Epithelial cell of esophagus (primary cell): Measurements from ENCODE around the gene B4GALT6.
A peak's percentile ranks its signal among the peaks of the same experiment; 100 is the strongest.

Source experiments
- DNase-seq: peaks from one replicate; pipeline ENCODE4 v3.0.0; 2010; ENCODE audit warnings: low read depth
- H3K4me3 ChIP-seq: 2 replicates; pipeline ENCODE4 v1.5.1; 2011; ENCODE audit warnings: mild to moderate bottlenecking, low read length, control low read depth
- TF ChIP-seq, protein P1 (sequence below): IDR thresholded peaks from 2 replicates; pipeline ENCODE4 v1.5.1; 2011; ENCODE audit warnings: low read depth, mild to moderate bottlenecking, low read length, control low read depth, inconsistent platforms; ENCODE audit not compliant: insufficient read depth; ENCODE audit errors: missing control alignments

The B4GALT6 gene

GRCh38 chr18:31648458-31648857 is 35.9 kb downstream of the B4GALT6 start:
- H3K4me3 ChIP-seq = no peak overlapping the region
- TF ChIP-seq, protein P1, sequence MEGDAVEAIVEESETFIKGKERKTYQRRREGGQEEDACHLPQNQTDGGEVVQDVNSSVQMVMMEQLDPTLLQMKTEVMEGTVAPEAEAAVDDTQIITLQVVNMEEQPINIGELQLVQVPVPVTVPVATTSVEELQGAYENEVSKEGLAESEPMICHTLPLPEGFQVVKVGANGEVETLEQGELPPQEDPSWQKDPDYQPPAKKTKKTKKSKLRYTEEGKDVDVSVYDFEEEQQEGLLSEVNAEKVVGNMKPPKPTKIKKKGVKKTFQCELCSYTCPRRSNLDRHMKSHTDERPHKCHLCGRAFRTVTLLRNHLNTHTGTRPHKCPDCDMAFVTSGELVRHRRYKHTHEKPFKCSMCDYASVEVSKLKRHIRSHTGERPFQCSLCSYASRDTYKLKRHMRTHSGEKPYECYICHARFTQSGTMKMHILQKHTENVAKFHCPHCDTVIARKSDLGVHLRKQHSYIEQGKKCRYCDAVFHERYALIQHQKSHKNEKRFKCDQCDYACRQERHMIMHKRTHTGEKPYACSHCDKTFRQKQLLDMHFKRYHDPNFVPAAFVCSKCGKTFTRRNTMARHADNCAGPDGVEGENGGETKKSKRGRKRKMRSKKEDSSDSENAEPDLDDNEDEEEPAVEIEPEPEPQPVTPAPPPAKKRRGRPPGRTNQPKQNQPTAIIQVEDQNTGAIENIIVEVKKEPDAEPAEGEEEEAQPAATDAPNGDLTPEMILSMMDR = no peak
- DNase-seq = no peak

DNA sequence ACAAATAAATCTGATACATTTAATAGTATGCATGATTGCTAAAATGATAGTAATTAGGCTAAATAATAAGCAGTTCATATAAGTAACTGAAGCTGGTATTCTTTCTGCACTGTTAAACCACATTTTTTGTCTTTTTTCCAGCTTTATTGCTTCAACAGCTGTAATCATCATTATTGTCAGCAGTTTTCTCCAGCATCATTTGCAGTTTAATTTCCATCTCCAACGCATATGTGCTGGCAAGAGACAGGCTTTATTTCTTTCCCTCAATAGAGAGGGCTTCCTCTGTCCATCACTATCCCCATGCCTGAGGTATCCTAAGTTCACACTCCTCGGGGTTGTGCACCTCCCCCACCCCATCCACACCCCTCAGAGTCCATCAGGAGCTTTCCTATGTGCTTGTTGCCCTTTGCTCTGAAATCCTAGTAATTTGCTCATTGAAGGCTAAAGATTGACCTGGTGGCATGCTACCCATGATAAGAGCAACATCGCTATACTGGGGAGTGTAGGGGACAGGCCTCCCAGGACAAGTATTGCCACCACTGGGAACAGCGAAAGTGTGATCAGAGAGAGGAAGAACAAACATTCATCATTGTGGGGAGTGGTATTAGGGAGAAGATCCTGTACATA is 37.1 kb downstream of the B4GALT6 start:
- H3K4me3 ChIP-seq = no peak overlapping the region
- no peak for DNase-seq
- TF ChIP-seq, protein P1 = no peak

DNA sequence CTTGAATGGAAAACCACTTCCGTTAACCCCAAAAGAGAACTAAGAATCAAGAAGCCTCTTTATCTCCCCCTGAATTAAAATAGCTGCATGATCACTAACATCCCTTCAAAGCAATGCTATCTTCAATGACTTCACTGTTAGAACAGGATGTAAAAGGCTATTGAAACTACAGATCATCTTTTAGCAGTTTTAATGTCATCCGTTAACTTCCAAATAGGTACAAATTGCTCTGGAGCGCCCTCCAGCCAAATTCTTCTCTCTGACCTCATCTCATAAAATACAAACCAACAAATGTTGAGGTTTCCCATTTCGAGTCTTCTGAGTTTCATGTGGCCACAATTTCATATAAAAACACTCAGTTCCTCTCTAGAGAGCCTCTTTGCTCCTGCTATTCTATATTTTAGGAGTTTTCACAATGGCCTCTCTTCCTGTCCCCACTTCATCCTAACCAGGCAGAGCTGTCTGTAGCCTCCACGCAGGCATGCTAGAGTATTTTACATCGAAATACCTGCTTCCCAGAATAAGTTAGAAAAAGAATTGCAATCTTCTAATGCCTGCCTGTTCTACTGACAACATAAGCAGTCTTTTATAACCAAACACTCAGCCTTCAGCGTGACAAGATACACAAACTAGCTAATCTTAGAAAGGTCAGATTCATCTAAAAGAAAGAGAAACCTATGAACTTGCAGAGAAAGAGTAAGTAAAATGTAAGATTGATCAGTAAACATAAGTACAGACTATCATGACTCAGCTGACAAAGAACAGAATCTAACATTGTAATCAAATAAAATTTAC is 37.9 kb downstream of the B4GALT6 start:
- no peak overlapping the region for H3K4me3 ChIP-seq
- TF ChIP-seq, protein P1 = no peak
- no peak for DNase-seq

DNA sequence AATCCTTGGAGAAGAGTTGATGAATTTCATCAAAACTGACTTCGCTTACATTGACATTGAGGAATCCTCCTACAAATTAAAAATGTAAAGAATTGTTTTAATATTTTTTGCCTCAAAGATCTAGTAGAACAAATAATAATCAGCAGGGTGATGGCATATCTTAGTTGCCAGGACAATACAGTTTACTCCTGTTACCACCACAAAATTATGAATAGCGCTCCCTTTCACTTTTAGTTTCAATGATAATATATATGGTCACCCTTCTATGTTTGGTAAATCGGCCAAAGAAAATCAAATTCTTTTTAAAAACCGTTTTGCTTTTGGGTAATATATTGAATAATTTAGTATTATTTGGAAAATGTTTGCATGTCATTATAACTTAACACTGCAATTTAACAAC is 39.0 kb downstream of the B4GALT6 start:
- TF ChIP-seq, protein P1 = no peak
- DNase-seq = no peak
- no peak overlapping the region for H3K4me3 ChIP-seq

GRCh38 chr18:31643003-31643402 is 41.4 kb downstream of the B4GALT6 start:
- H3K4me3 ChIP-seq = no peak overlapping the region
- TF ChIP-seq, protein P1 = no peak
- DNase-seq = peak; percentile 60

- TF ChIP-seq, protein P1 = no peak
- DNase-seq = no peak
- no peak overlapping the region for H3K4me3 ChIP-seq
These were observed 46.9 kb downstream of the B4GALT6 start for GRCh38 chr18:31637445-31637844.

GRCh38 chr18:31636387-31636786 is 48.0 kb downstream of the B4GALT6 start:
- no peak for DNase-seq
- H3K4me3 ChIP-seq = no peak overlapping the region
- TF ChIP-seq, protein P1 = no peak
